Measurements from ENCODE around the gene GRAMD1A. TPM values are rescaled to one million over a fixed set of nuclear protein-coding genes. Genes with fewer than 3 reads are reported as not detected.
"Not testable (repeated sequence)": the region's sequence is repeated elsewhere in the genome, so short reads cannot be mapped to it uniquely, and the experiment has no call there.

The GRAMD1A gene
- total and polyA plus RNA-seq, 12 donors = 19.5 to 49.4 (median 31.8) TPM

- H3K36me3 ChIP-seq = no peaks in the 10 kb centered on the region
- no peaks in the 10 kb centered on the region for H3K9me3 ChIP-seq
- no peak for TF ChIP-seq CTCF (IDR thresholded peaks at IDR 0.05)
- H3K4me3 ChIP-seq = no peak overlapping the region
- intact Hi-C loops (cut with DNase I) = no loop called here
- 61 to 82% methylated on average over 9 of the region's 9 CpGs for WGBS, 2 donors
- H3K4me1 ChIP-seq = peaks cover 9 to 56% (median 46%) of the 10 kb centered on the region in 9 donors
- DNase-seq = no peak
- peak overlapping the region; percentile 54 to 100 (median 82) for H3K27ac ChIP-seq
- no peaks in the 10 kb centered on the region for H3K27me3 ChIP-seq
- ATAC-seq = no peak
These were observed 5.9 kb upstream of the GRAMD1A start for GRCh38 chr19:34994286-34994642.

GRCh38 chr19:34994643-34995541 lies 5.2 kb upstream of the GRAMD1A start:
- Histone ChIP-seq H3K9me3 (no peaks in the 10 kb centered on the region), H3K4me3 (no peak overlapping the region), H3K36me3 (no peaks in the 10 kb centered on the region), H3K27ac (peak overlapping the region; percentile 54 to 100 (median 82)), H3K27me3 (no peaks in the 10 kb centered on the region), H3K4me1 (peaks cover 9 to 62% (median 52%) of the 10 kb centered on the region in 9 donors)
- no peak for TF ChIP-seq CTCF (IDR thresholded peaks at IDR 0.05)
- ATAC-seq (peak in 7 of 8 donors; percentile 21 to 67 (median 61)), DNase-seq (peak in 1 of 2 donors; percentile 56)
- intact Hi-C loops (cut with DNase I) = no loop called here
- 56 to 77% methylated on average over 17 of the region's 17 CpGs for WGBS, 2 donors

- no peaks in the 10 kb centered on the region for H3K36me3 ChIP-seq
- H3K4me1 ChIP-seq = peaks cover 9 to 63% (median 52%) of the 10 kb centered on the region in 9 donors
- no peak for TF ChIP-seq CTCF (IDR thresholded peaks at IDR 0.05)
- no peak overlapping the region for H3K4me3 ChIP-seq
- WGBS, 2 donors = 92 to 93% methylated on average over 8 of the region's 8 CpGs
- no peaks in the 10 kb centered on the region for H3K27me3 ChIP-seq
- peak overlapping the region; percentile 54 to 100 (median 82) for H3K27ac ChIP-seq
- no peak for DNase-seq
- ATAC-seq = no peak
- intact Hi-C loops (cut with DNase I) = no loop called here
- H3K9me3 ChIP-seq = no peaks in the 10 kb centered on the region
These were observed 4.6 kb upstream of the GRAMD1A start for GRCh38 chr19:34995551-34995950.

- Histone ChIP-seq H3K4me1 (peaks cover 9 to 77% (median 67%) of the 10 kb centered on the region in 9 donors), H3K27me3 (no peaks in the 10 kb centered on the region), H3K27ac (peak overlapping the region; percentile 4 to 100 (median 58)), H3K36me3 (peaks cover 0 to 5% (median 0%) of the 10 kb centered on the region in 9 donors), H3K4me3 (no peak overlapping the region), H3K9me3 (no peaks in the 10 kb centered on the region)
- DNase-seq (no peak), ATAC-seq (no peak)
- no peak for TF ChIP-seq CTCF (IDR thresholded peaks at IDR 0.05)
- intact Hi-C loops (cut with DNase I) = no loop called here
- whole genome bisulfite sequencing, 2 donors = 60 to 64% methylated on average over 8 of the region's 8 CpGs
These were observed 3.0 kb upstream of the GRAMD1A start for GRCh38 chr19:34997071-34997617.

- 94 to 96% methylated on average over 7 of the region's 7 CpGs for WGBS, 2 donors
- DNase-seq; intact Hi-C loops (cut with DNase I): not testable (repeated sequence)
These were observed 1.9 kb upstream of the GRAMD1A start for GRCh38 chr19:34998224-34998623.

More at GRCh38 chr19:34998224-34998623, 1.9 kb upstream of the GRAMD1A start:
- Histone ChIP-seq H3K27ac (peak overlapping the region in 5 of 10 donors; percentile 99 to 100 (median 100)), H3K36me3 (peaks cover 0 to 13% (median 0%) of the 10 kb centered on the region in 9 donors), H3K4me1 (peaks cover 9 to 87% (median 77%) of the 10 kb centered on the region in 9 donors)
- H3K9me3 ChIP-seq, ATAC-seq, H3K27me3 ChIP-seq, H3K4me3 ChIP-seq: not testable (repeated sequence)

All from heart right ventricle (tissue), 16 donors.